ENCODE data around the gene OPCML. TPM values are rescaled to one million over a fixed set of nuclear protein-coding genes. Genes with fewer than 3 reads are reported as not detected.

Gene OPCML
- total and polyA plus RNA-seq, 7 experiments from 2014 or later, result not detected

DNA sequence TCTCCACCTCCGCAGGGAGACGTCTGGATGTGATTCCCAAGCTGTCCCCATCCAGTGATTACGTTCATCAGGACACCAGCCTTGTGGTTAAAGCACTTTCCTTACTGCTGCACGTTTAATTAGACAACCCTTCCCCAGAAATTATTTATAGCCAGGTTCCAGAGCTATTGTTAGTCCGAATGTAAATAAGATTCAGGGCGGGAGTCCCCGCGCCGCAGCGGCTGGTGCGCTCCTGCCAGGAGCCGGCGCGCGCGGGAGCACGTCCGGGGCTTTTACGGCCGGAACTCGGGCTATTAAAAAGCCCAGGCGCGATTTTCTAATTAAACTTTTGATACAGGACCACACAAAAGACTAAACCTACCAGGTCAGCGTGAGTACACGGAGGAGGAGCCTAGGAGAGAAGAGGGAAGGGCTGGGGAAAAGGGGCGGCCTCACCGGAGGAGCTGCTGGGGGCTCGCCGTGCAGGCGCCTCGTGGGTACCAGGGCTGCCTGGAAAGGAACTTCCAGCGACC lies 538.3 kb downstream of the OPCML start:
- H3K9me3 Mint-ChIP-seq, result peaks cover 0 to 4% (median 0%) of the 10 kb centered on the region in 11 donors
- CTCF ChIA-PET, result no interaction called here
- intact Hi-C loops (cut with micrococcal nuclease), result no loop called here
- Histone ChIP-seq H3K4me1 (ENCODE audit: control insufficient read depth in 2 of 2, insufficient read depth in 2 of 2, low read length in 2 of 2) (no peaks in the 10 kb centered on the region), H3K27ac (ENCODE audit: low read depth, low read length) (no peak overlapping the region), H3K9me3 (ENCODE audit: control insufficient read depth in 2 of 3, low read length in 3 of 3) (no peaks in the 10 kb centered on the region), H3K27me3 (ENCODE audit: control insufficient read depth in 2 of 2, insufficient read depth in 2 of 2, low read length in 2 of 2) (peaks cover 0 to 3% of the 10 kb centered on the region in 2 donors), H3K4me3 (ENCODE audit: low read length) (no peak overlapping the region), H3K36me3 (ENCODE audit: control insufficient read depth in 2 of 3, insufficient read depth in 3 of 3, low read length in 3 of 3) (no peaks in the 10 kb centered on the region)
- no peaks in the 10 kb centered on the region for H3K4me1 Mint-ChIP-seq
- H3K36me3 Mint-ChIP-seq, result no peaks in the 10 kb centered on the region
- no peak overlapping the region for H3K4me3 Mint-ChIP-seq
- POLR2A ChIA-PET, result no interaction called here
- ATAC-seq (no peak), DNase-seq (no peak)
- H3K27me3 Mint-ChIP-seq, result peaks cover 2 to 46% (median 29%) of the 10 kb centered on the region in 5 donors
- H3K27ac Mint-ChIP-seq, result peak overlapping the region in 1 of 9 donors; percentile 36

DNA sequence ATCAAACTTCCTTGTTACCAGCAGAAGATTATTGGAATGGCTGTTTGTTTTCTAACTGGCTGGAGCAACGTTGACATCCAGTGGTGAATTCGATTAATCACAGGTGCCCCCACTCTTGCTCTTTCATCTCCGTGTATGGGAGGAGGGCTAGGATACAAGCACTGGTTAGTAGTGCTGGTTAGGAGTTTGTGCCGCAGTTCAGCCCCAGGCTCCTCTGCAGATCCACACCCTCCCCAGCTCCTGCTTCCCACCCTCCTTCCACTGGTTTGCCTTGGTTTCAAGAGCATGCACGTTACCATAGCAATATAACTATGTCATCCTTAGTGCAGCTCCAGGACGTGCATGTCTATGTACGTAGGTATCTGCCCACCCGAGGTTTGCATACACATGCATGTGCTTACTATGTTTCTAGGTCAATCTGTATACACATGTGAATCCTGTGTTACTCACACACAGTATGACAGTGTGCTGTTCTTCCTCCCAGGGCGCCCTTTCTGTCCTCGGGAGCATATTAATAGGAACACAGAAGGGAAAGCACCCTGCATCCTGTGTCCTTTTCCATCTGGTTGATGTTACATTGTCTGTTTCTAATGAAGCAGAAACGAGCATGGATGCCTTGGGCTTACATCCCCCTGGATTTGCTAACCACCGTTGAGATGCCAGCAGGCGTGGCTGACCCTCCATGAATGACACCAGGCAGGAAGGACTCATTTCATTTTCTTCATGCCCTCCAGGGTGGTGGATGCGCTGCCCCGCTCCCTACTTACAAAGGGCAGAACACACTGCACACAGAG lies 539.3 kb downstream of the OPCML start:
- H3K27ac Mint-ChIP-seq, result no peak overlapping the region
- H3K36me3 Mint-ChIP-seq, result no peaks in the 10 kb centered on the region
- H3K27me3 Mint-ChIP-seq, result peaks cover 2 to 43% (median 29%) of the 10 kb centered on the region in 5 donors
- no peak for ATAC-seq
- Histone ChIP-seq H3K4me3 (ENCODE audit: low read length) (no peak overlapping the region), H3K9me3 (ENCODE audit: control insufficient read depth in 2 of 3, low read length in 3 of 3) (no peaks in the 10 kb centered on the region), H3K4me1 (ENCODE audit: control insufficient read depth in 2 of 2, insufficient read depth in 2 of 2, low read length in 2 of 2) (no peaks in the 10 kb centered on the region), H3K27ac (ENCODE audit: low read depth, low read length) (no peak overlapping the region), H3K36me3 (ENCODE audit: control insufficient read depth in 2 of 3, insufficient read depth in 3 of 3, low read length in 3 of 3) (no peaks in the 10 kb centered on the region), H3K27me3 (ENCODE audit: control insufficient read depth in 2 of 2, insufficient read depth in 2 of 2, low read length in 2 of 2) (peaks cover 0 to 3% of the 10 kb centered on the region in 2 donors)
- ChIA-PET CTCF (no interaction called here), POLR2A (no interaction called here)
- H3K4me3 Mint-ChIP-seq, result no peak overlapping the region
- peaks cover 0 to 4% (median 0%) of the 10 kb centered on the region in 11 donors for H3K9me3 Mint-ChIP-seq
- intact Hi-C loops (cut with micrococcal nuclease), result no loop called here
- no peak for DNase-seq
- no peaks in the 10 kb centered on the region for H3K4me1 Mint-ChIP-seq

DNA sequence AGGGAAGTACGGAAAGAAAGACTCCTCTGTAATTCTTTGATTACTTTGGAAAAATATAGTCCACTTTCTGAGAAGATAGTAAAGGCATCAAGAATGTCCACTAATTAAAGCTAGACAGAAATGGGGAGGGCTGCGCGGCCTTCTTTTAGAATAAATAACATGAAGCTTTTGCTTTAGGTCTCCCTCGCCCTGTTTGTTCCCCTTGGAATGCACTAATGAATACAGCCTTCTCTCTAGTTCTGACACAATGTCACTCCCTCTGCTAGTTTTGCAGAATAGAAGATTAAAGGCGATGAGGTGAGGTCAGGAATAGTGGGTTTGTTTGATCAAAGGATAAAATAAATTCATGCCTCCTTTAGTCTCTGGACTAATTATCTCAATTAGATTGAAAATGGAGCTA lies 543.9 kb downstream of the OPCML start:
- H3K4me3 ChIP-seq (ENCODE audit: low read length), result no peak overlapping the region
- Mint-ChIP-seq H3K27me3 (peaks cover 0 to 15% (median 8%) of the 10 kb centered on the region in 5 donors), H3K4me3 (no peak overlapping the region), H3K27ac (no peak overlapping the region), H3K4me1 (no peaks in the 10 kb centered on the region), H3K9me3 (peaks cover 0 to 6% (median 0%) of the 10 kb centered on the region in 11 donors), H3K36me3 (no peaks in the 10 kb centered on the region)
- CTCF ChIA-PET, result no interaction called here
- no peaks in the 10 kb centered on the region for H3K36me3 ChIP-seq (ENCODE audit: control insufficient read depth in 2 of 3, insufficient read depth in 3 of 3, low read length in 3 of 3)
- H3K9me3 ChIP-seq (ENCODE audit: control insufficient read depth in 2 of 3, low read length in 3 of 3), result no peaks in the 10 kb centered on the region
- POLR2A ChIA-PET, result no interaction called here
- no peak for ATAC-seq
- DNase-seq, result no peak
- no peaks in the 10 kb centered on the region for H3K27me3 ChIP-seq (ENCODE audit: control insufficient read depth in 2 of 2, insufficient read depth in 2 of 2, low read length in 2 of 2)
- no peak overlapping the region for H3K27ac ChIP-seq (ENCODE audit: low read depth, low read length)
- no peaks in the 10 kb centered on the region for H3K4me1 ChIP-seq (ENCODE audit: control insufficient read depth in 2 of 2, insufficient read depth in 2 of 2, low read length in 2 of 2)
- intact Hi-C loops (cut with micrococcal nuclease), result no loop called here

DNA sequence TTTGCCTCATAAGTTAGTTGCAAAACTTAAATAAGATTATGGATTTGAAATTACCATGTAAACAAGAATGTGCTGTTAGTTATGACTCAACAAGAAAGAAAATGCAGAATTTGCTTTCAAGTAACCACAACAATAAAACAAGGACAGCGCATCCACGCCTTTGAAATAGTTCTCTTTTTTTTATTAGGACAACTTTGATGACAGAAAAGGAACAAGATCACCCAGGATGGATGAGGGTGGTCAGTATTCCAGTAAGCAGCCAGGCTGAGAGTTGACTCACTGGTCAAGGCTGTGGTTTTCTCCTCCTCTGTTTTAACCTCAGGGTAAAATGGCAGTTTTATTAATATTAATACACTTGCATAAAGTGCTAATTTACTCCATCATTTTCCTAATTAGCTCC lies 544.4 kb downstream of the OPCML start:
- no peaks in the 10 kb centered on the region for H3K4me1 Mint-ChIP-seq
- H3K27me3 Mint-ChIP-seq, result peaks cover 0 to 11% (median 5%) of the 10 kb centered on the region in 5 donors
- Histone ChIP-seq H3K4me3 (ENCODE audit: low read length) (no peak overlapping the region), H3K4me1 (ENCODE audit: control insufficient read depth in 2 of 2, insufficient read depth in 2 of 2, low read length in 2 of 2) (no peaks in the 10 kb centered on the region), H3K36me3 (ENCODE audit: control insufficient read depth in 2 of 3, insufficient read depth in 3 of 3, low read length in 3 of 3) (no peaks in the 10 kb centered on the region), H3K9me3 (ENCODE audit: control insufficient read depth in 2 of 3, low read length in 3 of 3) (no peaks in the 10 kb centered on the region), H3K27ac (ENCODE audit: low read depth, low read length) (no peak overlapping the region), H3K27me3 (ENCODE audit: control insufficient read depth in 2 of 2, insufficient read depth in 2 of 2, low read length in 2 of 2) (no peaks in the 10 kb centered on the region)
- no peak overlapping the region for H3K4me3 Mint-ChIP-seq
- H3K27ac Mint-ChIP-seq, result no peak overlapping the region
- no peak for DNase-seq
- no peak for ATAC-seq
- ChIA-PET CTCF (no interaction called here), POLR2A (no interaction called here)
- intact Hi-C loops (cut with micrococcal nuclease), result no loop called here
- peaks cover 0 to 6% (median 0%) of the 10 kb centered on the region in 11 donors for H3K9me3 Mint-ChIP-seq
- no peaks in the 10 kb centered on the region for H3K36me3 Mint-ChIP-seq

DNA sequence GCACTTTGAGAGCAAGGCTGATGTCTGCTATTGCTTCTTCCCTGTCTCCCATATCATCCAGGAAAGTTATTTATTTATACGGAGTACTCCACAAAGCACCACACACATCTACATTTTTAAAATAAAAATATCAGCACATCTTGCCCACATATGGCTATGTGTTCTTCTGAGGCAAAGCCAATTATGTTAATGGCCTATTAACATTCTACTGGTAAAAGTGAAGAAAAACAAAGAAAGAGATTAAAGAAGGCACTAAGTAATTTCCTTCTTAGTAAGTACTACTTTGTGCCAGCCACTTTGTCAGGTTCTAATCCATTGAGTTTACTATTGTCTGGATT lies 548.7 kb downstream of the OPCML start:
- Histone ChIP-seq H3K4me3 (ENCODE audit: low read length) (no peak overlapping the region), H3K27ac (ENCODE audit: low read depth, low read length) (no peak overlapping the region), H3K9me3 (ENCODE audit: control insufficient read depth in 2 of 3, low read length in 3 of 3) (no peaks in the 10 kb centered on the region), H3K4me1 (ENCODE audit: control insufficient read depth in 2 of 2, insufficient read depth in 2 of 2, low read length in 2 of 2) (no peaks in the 10 kb centered on the region), H3K36me3 (ENCODE audit: control insufficient read depth in 2 of 3, insufficient read depth in 3 of 3, low read length in 3 of 3) (no peaks in the 10 kb centered on the region), H3K27me3 (ENCODE audit: control insufficient read depth in 2 of 2, insufficient read depth in 2 of 2, low read length in 2 of 2) (no peaks in the 10 kb centered on the region)
- H3K27ac Mint-ChIP-seq, result no peak overlapping the region
- peaks cover 0 to 12% (median 0%) of the 10 kb centered on the region in 11 donors for H3K9me3 Mint-ChIP-seq
- ChIA-PET POLR2A (no interaction called here), CTCF (no interaction called here)
- no peak overlapping the region for H3K4me3 Mint-ChIP-seq
- intact Hi-C loops (cut with micrococcal nuclease), result no loop called here
- H3K36me3 Mint-ChIP-seq, result no peaks in the 10 kb centered on the region
- no peaks in the 10 kb centered on the region for H3K4me1 Mint-ChIP-seq
- no peak for DNase-seq
- no peak for ATAC-seq
- H3K27me3 Mint-ChIP-seq, result peaks cover 0 to 6% (median 0%) of the 10 kb centered on the region in 5 donors

DNA sequence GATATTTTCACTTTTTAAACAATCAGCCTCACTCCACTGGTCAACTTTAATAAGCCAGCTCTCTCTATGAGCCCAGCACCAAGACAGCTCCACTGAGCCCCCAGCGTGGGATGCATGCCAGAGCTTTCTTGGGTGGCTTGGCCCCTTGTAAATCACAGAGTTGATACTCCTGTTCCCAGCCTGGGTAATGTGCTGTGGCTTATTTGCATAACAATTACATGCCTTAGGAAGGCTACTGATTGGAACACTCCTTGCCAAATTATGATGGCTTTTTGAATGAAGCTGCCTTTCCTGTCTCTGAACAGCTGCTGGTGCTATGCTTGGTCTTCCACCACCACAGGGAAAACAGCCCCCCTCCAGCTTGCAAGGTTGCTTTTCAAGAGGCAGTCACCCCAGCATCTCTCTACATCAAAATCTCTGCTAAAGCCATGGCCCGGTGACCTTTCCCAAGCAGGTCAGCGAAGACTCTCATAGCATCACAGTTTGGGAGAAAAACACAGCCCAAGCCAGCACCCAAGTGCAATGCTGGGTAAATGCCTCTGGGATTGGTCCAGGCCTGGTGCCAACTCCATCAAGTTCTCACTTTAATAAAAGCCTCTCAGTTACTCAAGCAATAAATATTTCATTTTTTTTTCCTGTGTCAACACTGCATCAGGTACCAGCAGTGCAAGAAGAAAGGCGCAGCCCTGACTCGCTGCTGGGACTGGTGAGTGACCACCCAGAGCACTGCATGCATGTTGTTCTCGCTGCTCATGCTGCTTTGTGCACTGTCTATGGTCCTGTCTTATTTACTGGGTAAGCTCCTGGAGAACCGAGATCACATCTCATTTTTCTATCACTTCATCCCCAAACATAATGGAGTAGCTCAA lies 549.3 kb downstream of the OPCML start:
- DNase-seq (no peak), ATAC-seq (no peak)
- no peaks in the 10 kb centered on the region for H3K4me1 ChIP-seq (ENCODE audit: control insufficient read depth in 2 of 2, insufficient read depth in 2 of 2, low read length in 2 of 2)
- CTCF ChIA-PET, result no interaction called here
- no peaks in the 10 kb centered on the region for H3K36me3 ChIP-seq (ENCODE audit: control insufficient read depth in 2 of 3, insufficient read depth in 3 of 3, low read length in 3 of 3)
- peaks cover 0 to 6% (median 0%) of the 10 kb centered on the region in 5 donors for H3K27me3 Mint-ChIP-seq
- H3K4me1 Mint-ChIP-seq, result no peaks in the 10 kb centered on the region
- H3K36me3 Mint-ChIP-seq, result no peaks in the 10 kb centered on the region
- intact Hi-C loops (cut with micrococcal nuclease), result no loop called here
- no peak overlapping the region for H3K4me3 Mint-ChIP-seq
- H3K9me3 Mint-ChIP-seq, result peaks cover 0 to 12% (median 0%) of the 10 kb centered on the region in 11 donors
- no peaks in the 10 kb centered on the region for H3K27me3 ChIP-seq (ENCODE audit: control insufficient read depth in 2 of 2, insufficient read depth in 2 of 2, low read length in 2 of 2)
- H3K4me3 ChIP-seq (ENCODE audit: low read length), result no peak overlapping the region
- H3K9me3 ChIP-seq (ENCODE audit: control insufficient read depth in 2 of 3, low read length in 3 of 3), result no peaks in the 10 kb centered on the region
- no peak overlapping the region for H3K27ac Mint-ChIP-seq
- H3K27ac ChIP-seq (ENCODE audit: low read depth, low read length), result no peak overlapping the region
- POLR2A ChIA-PET, result no interaction called here

Measured in naive thymus-derived CD4-positive, alpha-beta T cell (primary cell).